ENCODE data around the gene PPP1R2B. TPM values are rescaled to one million over a fixed set of nuclear protein-coding genes. Genes with fewer than 3 reads are reported as not detected.

The PPP1R2B gene
- not detected in 2 replicates for total RNA-seq

GRCh38 chr5:156850206-156850751 is at the start of gene PPP1R2B:
TSS of gene PPP1R2B (plus strand) at chr5:156850295. CDS start at chr5:156850563, 268 bp downstream.

Other genes with a start within 250 kb of the PPP1R2B start
- gene TIMD4, start 112.9 kb downstream of the PPP1R2B start, total RNA-seq, result 0.38 TPM in 1 of 2 replicates, not detected in the other
- gene HAVCR1, start 208.8 kb downstream of the PPP1R2B start, total RNA-seq, result 2.1 and 11.7 TPM in 2 replicates